GM23338 (cell line): Measurements from ENCODE around the gene ADGRF1.

Experiments
- CREB1 ChIP-seq: fragments of 250-450 bp; sonication (Bioruptor Pico); IDR thresholded peaks from 2 replicates; pipeline ENCODE4 v1.5.0; 2020; ENCODE audit warnings: low read depth, mild to moderate bottlenecking, moderate library complexity
- CTCF ChIP-seq, 2 experiments: fragments of 200-600 bp in 1 of 2; sonication (generic) in 1 of 2; conservative IDR thresholded peaks; 2 replicates each; pipeline versions ENCODE4 v1.5.1 to v1.6.1; 2016 to 2017; ENCODE audit warnings: antibody characterized with exemption in 2 of 2, low read depth in 2 of 2, mild to moderate bottlenecking in 2 of 2, moderate library complexity in 1 of 2
- EZH2 ChIP-seq: fragments of 200-600 bp; sonication (generic); IDR thresholded peaks from one replicate; pipeline ENCODE4 v1.8.0; 2017; ENCODE audit warnings: antibody characterized with exemption, mild to moderate bottlenecking, low read depth; ENCODE audit not compliant: unreplicated experiment
- EZH2phosphoT487 ChIP-seq: fragments of 200-600 bp; sonication (generic); IDR thresholded peaks from one replicate; pipeline ENCODE4 v1.8.1; 2018; ENCODE audit warnings: antibody characterized with exemption; ENCODE audit not compliant: unreplicated experiment
- JUNB ChIP-seq: IDR thresholded peaks from one replicate; pipeline ENCODE4 v1.6.1; 2016; ENCODE audit warnings: antibody characterized with exemption; ENCODE audit not compliant: unreplicated experiment
- POLR2AphosphoS5 ChIP-seq: IDR thresholded peaks from 2 replicates; pipeline ENCODE4 v1.6.1; 2016; ENCODE audit warnings: antibody characterized with exemption, low read depth
- TF ChIP-seq, protein P1 (sequence below): IDR thresholded peaks from one replicate; pipeline ENCODE4 v1.6.1; 2018; ENCODE audit warnings: antibody characterized with exemption; ENCODE audit not compliant: unreplicated experiment
- TF ChIP-seq, protein P2 (sequence below): IDR thresholded peaks from 2 replicates; pipeline ENCODE4 v1.6.1; 2016; ENCODE audit warnings: antibody characterized with exemption

DNA sequence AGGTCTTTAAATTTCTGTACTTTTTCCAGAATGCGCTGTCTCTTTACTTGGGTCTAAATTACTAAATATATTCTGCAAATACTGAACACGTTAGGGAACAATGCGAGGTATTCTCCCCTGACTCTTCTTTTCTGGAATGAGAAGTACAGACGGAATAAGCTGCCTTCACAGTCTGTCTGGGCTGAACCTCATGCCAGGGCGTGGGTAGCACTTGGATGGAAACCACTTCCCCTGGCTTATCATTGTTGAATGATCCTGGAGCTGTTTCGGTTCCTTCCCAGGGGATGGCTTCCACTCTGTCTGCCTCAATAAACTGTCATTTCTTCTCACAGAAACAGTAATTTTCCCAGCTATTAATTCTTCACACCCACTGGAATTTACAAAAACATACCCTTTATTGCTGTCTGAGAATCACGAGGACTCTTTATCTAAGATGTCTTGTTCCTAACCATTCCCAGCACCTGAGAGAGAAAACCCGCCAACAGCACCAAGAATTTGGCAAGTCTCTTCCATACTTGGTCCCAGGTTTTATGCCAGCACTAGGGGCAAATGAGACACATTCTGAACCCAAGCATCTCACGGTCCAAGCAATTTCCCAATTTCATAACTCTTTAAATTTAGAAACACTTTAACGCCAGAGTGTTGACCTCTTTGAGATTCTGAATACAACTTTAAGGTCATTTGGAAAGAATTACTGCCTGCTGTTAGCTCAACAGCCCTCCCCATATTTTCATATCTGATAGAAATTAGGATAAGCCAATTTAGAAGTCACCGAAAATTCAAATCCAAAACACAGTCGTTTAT is 77.2 kb downstream of the ADGRF1 start:
- TF ChIP-seq CTCF (conservative IDR thresholded peaks at IDR 0.05; ENCODE audit: low read depth in 2 of 2) (no peak), EZH2 (no peak), POLR2AphosphoS5 (no peak), JUNB (no peak), CREB1 (CRISPR knock-in tag) (no peak), EZH2phosphoT487 (no peak)
- TF ChIP-seq, protein P1, sequence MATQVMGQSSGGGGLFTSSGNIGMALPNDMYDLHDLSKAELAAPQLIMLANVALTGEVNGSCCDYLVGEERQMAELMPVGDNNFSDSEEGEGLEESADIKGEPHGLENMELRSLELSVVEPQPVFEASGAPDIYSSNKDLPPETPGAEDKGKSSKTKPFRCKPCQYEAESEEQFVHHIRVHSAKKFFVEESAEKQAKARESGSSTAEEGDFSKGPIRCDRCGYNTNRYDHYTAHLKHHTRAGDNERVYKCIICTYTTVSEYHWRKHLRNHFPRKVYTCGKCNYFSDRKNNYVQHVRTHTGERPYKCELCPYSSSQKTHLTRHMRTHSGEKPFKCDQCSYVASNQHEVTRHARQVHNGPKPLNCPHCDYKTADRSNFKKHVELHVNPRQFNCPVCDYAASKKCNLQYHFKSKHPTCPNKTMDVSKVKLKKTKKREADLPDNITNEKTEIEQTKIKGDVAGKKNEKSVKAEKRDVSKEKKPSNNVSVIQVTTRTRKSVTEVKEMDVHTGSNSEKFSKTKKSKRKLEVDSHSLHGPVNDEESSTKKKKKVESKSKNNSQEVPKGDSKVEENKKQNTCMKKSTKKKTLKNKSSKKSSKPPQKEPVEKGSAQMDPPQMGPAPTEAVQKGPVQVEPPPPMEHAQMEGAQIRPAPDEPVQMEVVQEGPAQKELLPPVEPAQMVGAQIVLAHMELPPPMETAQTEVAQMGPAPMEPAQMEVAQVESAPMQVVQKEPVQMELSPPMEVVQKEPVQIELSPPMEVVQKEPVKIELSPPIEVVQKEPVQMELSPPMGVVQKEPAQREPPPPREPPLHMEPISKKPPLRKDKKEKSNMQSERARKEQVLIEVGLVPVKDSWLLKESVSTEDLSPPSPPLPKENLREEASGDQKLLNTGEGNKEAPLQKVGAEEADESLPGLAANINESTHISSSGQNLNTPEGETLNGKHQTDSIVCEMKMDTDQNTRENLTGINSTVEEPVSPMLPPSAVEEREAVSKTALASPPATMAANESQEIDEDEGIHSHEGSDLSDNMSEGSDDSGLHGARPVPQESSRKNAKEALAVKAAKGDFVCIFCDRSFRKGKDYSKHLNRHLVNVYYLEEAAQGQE: no peak
- TF ChIP-seq, protein P2, sequence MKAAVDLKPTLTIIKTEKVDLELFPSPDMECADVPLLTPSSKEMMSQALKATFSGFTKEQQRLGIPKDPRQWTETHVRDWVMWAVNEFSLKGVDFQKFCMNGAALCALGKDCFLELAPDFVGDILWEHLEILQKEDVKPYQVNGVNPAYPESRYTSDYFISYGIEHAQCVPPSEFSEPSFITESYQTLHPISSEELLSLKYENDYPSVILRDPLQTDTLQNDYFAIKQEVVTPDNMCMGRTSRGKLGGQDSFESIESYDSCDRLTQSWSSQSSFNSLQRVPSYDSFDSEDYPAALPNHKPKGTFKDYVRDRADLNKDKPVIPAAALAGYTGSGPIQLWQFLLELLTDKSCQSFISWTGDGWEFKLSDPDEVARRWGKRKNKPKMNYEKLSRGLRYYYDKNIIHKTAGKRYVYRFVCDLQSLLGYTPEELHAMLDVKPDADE: no peak
